ENCODE data around the gene PPP2R5A.

GRCh38 chr1:212367474-212368072 is 82.4 kb downstream of the PPP2R5A start:
- TF ChIP-seq POLR2A (IDR thresholded peaks at IDR 0.05; ENCODE audit: low read depth, low read length) (no peak), POLR2AphosphoS5 (IDR thresholded peaks at IDR 0.05; ENCODE audit: low read depth, low read length) (no peak), TAF1 (IDR thresholded peaks at IDR 0.05; ENCODE audit: borderline replicate concordance, low read depth, low read length) (no peak)

All from GM12892 (cell line).